Liver (tissue), 9 donors: ENCODE measurements around the gene COA8. TPM values are rescaled to one million over a fixed set of nuclear protein-coding genes. Genes with fewer than 3 reads are reported as not detected.

Source experiments
- DNase-seq: peaks from one replicate; pipeline ENCODE4 v3.0.0-alpha.2; 2017; ENCODE audit warnings: low spot score
- H3K27ac ChIP-seq, 2 donors: one replicate each; pipeline ENCODE4 v1.7.0; 2013; ENCODE audit warnings: inconsistent platforms in 2 of 2, low read length in 2 of 2, control low read depth in 1 of 2, low read depth in 1 of 2, mild to moderate bottlenecking in 1 of 2
- H3K27me3 ChIP-seq, 4 donors: one replicate each; pipeline versions ENCODE4 v1.6.1 to v1.7.0; 2013; ENCODE audit warnings: low read length in 3 of 4, inconsistent platforms in 1 of 4, mild to moderate bottlenecking in 1 of 4, moderate library complexity in 1 of 4; ENCODE audit not compliant: control insufficient read depth in 4 of 4, insufficient read depth in 4 of 4
- H3K36me3 ChIP-seq, 4 donors: one replicate each; pipeline versions ENCODE4 v1.6.1 to v1.7.0; 2013; ENCODE audit warnings: low read length in 3 of 4, mild to moderate bottlenecking in 3 of 4, low read depth in 1 of 4, moderate library complexity in 1 of 4; ENCODE audit not compliant: control insufficient read depth in 4 of 4, insufficient read depth in 3 of 4
- H3K4me1 ChIP-seq, 4 donors: one replicate each; pipeline versions ENCODE4 v1.6.1 to v1.7.0; 2013; ENCODE audit warnings: low read length in 3 of 4, mild to moderate bottlenecking in 3 of 4, moderate library complexity in 1 of 4; ENCODE audit not compliant: control insufficient read depth in 4 of 4, insufficient read depth in 4 of 4
- H3K4me3 ChIP-seq, 3 donors: one replicate each; pipeline versions ENCODE4 v1.6.1 to v1.7.0; 2013; ENCODE audit warnings: low read length in 3 of 3, control low read depth in 1 of 3, low read depth in 1 of 3, mild to moderate bottlenecking in 1 of 3
- H3K9ac ChIP-seq, 2 donors: one replicate each; pipeline ENCODE4 v1.7.0; 2013; ENCODE audit warnings: low read length in 2 of 2, mild to moderate bottlenecking in 2 of 2, moderate library complexity in 2 of 2, control low read depth in 1 of 2, low read depth in 1 of 2
- H3K9me3 ChIP-seq, 4 donors: one replicate each; pipeline versions ENCODE4 v1.6.1 to v1.7.0; 2013; ENCODE audit warnings: low read length in 3 of 4; ENCODE audit not compliant: control insufficient read depth in 4 of 4
- EGR1 ChIP-seq, 2 donors: IDR thresholded peaks; 2 replicates each; pipeline ENCODE4 v1.6.1; 2016 to 2018; ENCODE audit warnings: antibody characterized with exemption in 2 of 2, low read depth in 2 of 2
- GABPA ChIP-seq, 2 donors: IDR thresholded peaks in 1 of 2; conservative IDR thresholded peaks in 1 of 2; 2 replicates each; pipeline ENCODE4 v1.6.1; 2016; ENCODE audit warnings: antibody characterized with exemption in 2 of 2, mild to moderate bottlenecking in 1 of 2, moderate library complexity in 1 of 2
- HNF4G ChIP-seq: IDR thresholded peaks from 2 replicates; pipeline ENCODE4 v1.6.1; 2016; ENCODE audit warnings: antibody characterized with exemption
- JUND ChIP-seq, 2 donors: IDR thresholded peaks; 2 replicates each; pipeline ENCODE4 v1.6.1; 2016; ENCODE audit warnings: antibody characterized with exemption in 2 of 2
- NR2F2 ChIP-seq: IDR thresholded peaks from 2 replicates; pipeline ENCODE4 v1.6.1; 2016; ENCODE audit warnings: antibody characterized with exemption
- RAD21 ChIP-seq, 2 donors: IDR thresholded peaks; 2 replicates each; pipeline ENCODE4 v1.6.1; 2016; ENCODE audit warnings: antibody characterized with exemption in 2 of 2, mild to moderate bottlenecking in 2 of 2
- SP1 ChIP-seq: IDR thresholded peaks from 2 replicates; pipeline ENCODE4 v1.6.1; 2018; ENCODE audit warnings: antibody characterized with exemption, mild to moderate bottlenecking
- TAF1 ChIP-seq: conservative IDR thresholded peaks from 2 replicates; pipeline ENCODE4 v1.6.1; 2016; ENCODE audit warnings: antibody characterized with exemption, mild to moderate bottlenecking
- YY1 ChIP-seq: IDR thresholded peaks from 2 replicates; pipeline ENCODE4 v1.6.1; 2016; ENCODE audit warnings: antibody characterized with exemption, mild to moderate bottlenecking
- WGBS: extraction: QIAGEN DNeasy Blood & Tissue Kit; methylation state at CpG from one replicate; pipeline ENCODE4 v1.1.7; 2013; 5-methylcytosine and 5-hydroxymethylcytosine counted together
- polyA plus RNA-seq, 2 donors: library from polyadenylated mRNA; stranded (reverse) in 1 of 2; unstranded in 1 of 2; fragments of 200-250 nt in 1 of 2; fragments of >200 nt in 1 of 2; fragmentation: Nextera tagmentation in 1 of 2; extraction: Ambion mirVana in 1 of 2; gene quantifications; one replicate each; pipeline versions ENCODE4 v1.2.1 to v1.2.3, GENCODE V29; 2013 to 2015
- total RNA-seq, 2 donors: library from RNA; depleted of rRNA; stranded (reverse); fragments of >200 nt; gene quantifications; one replicate each; pipeline ENCODE4 v1.2.3, GENCODE V29; 2014
- TF ChIP-seq, protein P1 (sequence below): fragments of 150-350 bp; IDR thresholded peaks from 2 replicates; pipeline ENCODE4 v1.5.1; 2017; ENCODE audit warnings: improper control_type of control experiment, low read depth, low read length; ENCODE audit not compliant: missing input control
- TF ChIP-seq, protein P2 (sequence below): IDR thresholded peaks from 2 replicates; pipeline ENCODE4 v1.6.1; 2016; ENCODE audit warnings: antibody characterized with exemption
- TF ChIP-seq, protein P3 (sequence below): IDR thresholded peaks from 2 replicates; pipeline ENCODE4 v1.6.1; 2016; ENCODE audit warnings: antibody characterized with exemption, mild to moderate bottlenecking
- TF ChIP-seq, protein P4 (sequence below): IDR thresholded peaks from 2 replicates; pipeline ENCODE4 v1.6.1; 2016; ENCODE audit warnings: antibody characterized with exemption
- donor health status: healthy.
- donor health status: healthy.
- donor health status: healthy.
- donor health status: healthy.
- donor health status: healthy.

COA8 gene
- total and polyA plus RNA-seq, 4 donors: 8.3 to 35.5 (median 17.0) TPM

DNA sequence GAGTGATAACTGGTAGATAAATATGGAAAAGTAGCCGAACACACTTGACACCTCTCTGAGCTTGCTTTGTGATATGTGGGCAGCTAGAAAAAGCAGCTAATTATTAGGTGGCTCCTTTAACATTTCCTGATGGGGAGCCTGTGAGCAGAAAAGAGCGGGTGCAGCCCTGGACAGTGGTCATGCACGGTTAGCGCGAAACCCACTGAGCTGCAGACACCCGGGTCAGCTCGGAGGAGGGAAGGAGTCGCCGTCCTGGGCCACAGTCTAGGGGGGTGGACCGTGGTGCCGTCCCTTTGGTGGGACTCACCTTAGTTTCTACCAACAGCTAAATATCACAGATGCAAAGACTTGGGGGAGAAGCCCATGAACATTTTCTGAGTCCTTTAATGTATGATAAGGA, 6.6 kb downstream of the COA8 start:
- 90% methylated on average over 11 of the region's 11 CpGs for WGBS
- peaks cover 0 to 6% (median 1%) of the 10 kb centered on the region in 4 donors for H3K4me1 ChIP-seq
- peaks cover 0 to 7% (median 1%) of the 10 kb centered on the region in 4 donors for H3K36me3 ChIP-seq

DNA sequence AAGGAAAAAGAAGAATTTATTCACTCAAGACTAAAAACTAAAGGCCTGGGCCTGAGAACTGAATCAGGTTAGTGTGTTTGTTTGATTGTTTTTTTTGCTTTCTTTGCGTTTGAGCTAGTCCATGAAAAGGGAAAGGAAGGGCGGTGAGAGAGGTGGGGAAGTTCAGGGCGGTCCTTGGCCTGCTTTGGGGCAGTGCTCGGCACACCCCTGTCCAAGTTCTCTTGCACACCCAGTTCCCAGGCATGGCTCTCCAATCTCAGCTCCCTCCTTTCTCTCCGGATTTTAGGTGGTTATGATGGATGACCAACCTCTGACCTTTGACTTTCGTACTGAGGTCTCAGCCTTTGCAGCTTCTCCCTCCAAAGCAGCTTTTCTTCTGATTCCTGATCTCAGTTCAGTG, 11.3 kb downstream of the COA8 start:
- H3K36me3 ChIP-seq: peaks cover 2 to 10% (median 4%) of the 10 kb centered on the region in 4 donors
- H3K9me3 ChIP-seq: no peaks in the 10 kb centered on the region
- H3K27me3 ChIP-seq: no peaks in the 10 kb centered on the region
- no peak for DNase-seq
- WGBS: 72% methylated on average over 6 of the region's 6 CpGs
- H3K4me1 ChIP-seq: peaks cover 2 to 16% (median 13%) of the 10 kb centered on the region in 4 donors
- TF ChIP-seq GABPA (IDR thresholded peaks at IDR 0.05 in 1 of 2, conservative IDR thresholded peaks at IDR 0.05 in 1 of 2) (no peak), NR2F2 (no peak), EGR1 (IDR thresholded peaks at IDR 0.05; ENCODE audit: low read depth in 2 of 2) (no peak)
- TF ChIP-seq, protein P1, sequence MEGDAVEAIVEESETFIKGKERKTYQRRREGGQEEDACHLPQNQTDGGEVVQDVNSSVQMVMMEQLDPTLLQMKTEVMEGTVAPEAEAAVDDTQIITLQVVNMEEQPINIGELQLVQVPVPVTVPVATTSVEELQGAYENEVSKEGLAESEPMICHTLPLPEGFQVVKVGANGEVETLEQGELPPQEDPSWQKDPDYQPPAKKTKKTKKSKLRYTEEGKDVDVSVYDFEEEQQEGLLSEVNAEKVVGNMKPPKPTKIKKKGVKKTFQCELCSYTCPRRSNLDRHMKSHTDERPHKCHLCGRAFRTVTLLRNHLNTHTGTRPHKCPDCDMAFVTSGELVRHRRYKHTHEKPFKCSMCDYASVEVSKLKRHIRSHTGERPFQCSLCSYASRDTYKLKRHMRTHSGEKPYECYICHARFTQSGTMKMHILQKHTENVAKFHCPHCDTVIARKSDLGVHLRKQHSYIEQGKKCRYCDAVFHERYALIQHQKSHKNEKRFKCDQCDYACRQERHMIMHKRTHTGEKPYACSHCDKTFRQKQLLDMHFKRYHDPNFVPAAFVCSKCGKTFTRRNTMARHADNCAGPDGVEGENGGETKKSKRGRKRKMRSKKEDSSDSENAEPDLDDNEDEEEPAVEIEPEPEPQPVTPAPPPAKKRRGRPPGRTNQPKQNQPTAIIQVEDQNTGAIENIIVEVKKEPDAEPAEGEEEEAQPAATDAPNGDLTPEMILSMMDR: no peak
- no peak overlapping the region for H3K27ac ChIP-seq
- H3K9ac ChIP-seq: no peak overlapping the region
- no peak overlapping the region for H3K4me3 ChIP-seq

More for the DNA sequence above, 6.6 kb downstream of the COA8 start:
- Histone ChIP-seq H3K9me3 (no peaks in the 10 kb centered on the region), H3K27me3 (no peaks in the 10 kb centered on the region), H3K9ac (no peak overlapping the region), H3K27ac (no peak overlapping the region), H3K4me3 (no peak overlapping the region)
- TF ChIP-seq NR2F2 (no peak), YY1 (no peak)
- DNase-seq: no peak

DNA sequence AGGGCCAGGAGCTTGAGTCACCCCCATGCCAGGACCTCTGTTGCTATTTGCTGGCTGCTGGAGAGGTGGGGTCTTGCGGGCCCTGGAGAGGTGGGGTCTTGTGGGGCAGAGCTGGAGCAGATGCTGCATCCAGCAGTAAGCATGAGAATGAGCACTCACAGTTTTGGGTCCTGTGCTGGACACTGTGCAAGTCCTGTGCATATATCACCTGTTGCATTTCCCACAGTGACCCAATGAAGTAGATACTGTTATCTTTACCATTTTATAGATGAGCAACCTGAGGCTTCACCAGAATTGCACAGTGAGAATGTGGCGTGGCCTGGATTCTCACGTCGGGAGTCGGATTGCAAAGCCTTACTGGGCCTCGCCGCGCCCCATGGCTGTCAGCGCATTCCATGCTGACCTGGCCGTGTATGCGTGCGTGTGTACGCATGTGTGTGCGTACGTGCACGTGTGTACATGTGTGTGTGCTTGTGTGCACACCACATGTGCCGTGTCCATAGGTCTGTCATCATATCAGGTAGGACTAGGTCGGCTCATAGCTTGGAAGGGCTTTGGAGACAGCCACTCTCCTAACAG, 12.0 kb downstream of the COA8 start:
- no peak for DNase-seq
- H3K4me3 ChIP-seq: no peak overlapping the region
- H3K9ac ChIP-seq: no peak overlapping the region
- H3K4me1 ChIP-seq: peaks cover 2 to 16% (median 13%) of the 10 kb centered on the region in 4 donors
- WGBS: 96% methylated on average over 18 of the region's 18 CpGs
- no peaks in the 10 kb centered on the region for H3K27me3 ChIP-seq
- H3K27ac ChIP-seq: no peak overlapping the region
- TF ChIP-seq JUND (IDR thresholded peaks at IDR 0.05) (no peak), GABPA (IDR thresholded peaks at IDR 0.05 in 1 of 2, conservative IDR thresholded peaks at IDR 0.05 in 1 of 2) (no peak), HNF4G (no peak), TAF1 (no peak), EGR1 (IDR thresholded peaks at IDR 0.05; ENCODE audit: low read depth in 2 of 2) (no peak), SP1 (no peak), RAD21 (IDR thresholded peaks at IDR 0.05) (no peak)
- TF ChIP-seq, protein P1: no peak
- TF ChIP-seq, protein P2, sequence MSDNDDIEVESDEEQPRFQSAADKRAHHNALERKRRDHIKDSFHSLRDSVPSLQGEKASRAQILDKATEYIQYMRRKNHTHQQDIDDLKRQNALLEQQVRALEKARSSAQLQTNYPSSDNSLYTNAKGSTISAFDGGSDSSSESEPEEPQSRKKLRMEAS: no peak
- TF ChIP-seq, protein P3, sequence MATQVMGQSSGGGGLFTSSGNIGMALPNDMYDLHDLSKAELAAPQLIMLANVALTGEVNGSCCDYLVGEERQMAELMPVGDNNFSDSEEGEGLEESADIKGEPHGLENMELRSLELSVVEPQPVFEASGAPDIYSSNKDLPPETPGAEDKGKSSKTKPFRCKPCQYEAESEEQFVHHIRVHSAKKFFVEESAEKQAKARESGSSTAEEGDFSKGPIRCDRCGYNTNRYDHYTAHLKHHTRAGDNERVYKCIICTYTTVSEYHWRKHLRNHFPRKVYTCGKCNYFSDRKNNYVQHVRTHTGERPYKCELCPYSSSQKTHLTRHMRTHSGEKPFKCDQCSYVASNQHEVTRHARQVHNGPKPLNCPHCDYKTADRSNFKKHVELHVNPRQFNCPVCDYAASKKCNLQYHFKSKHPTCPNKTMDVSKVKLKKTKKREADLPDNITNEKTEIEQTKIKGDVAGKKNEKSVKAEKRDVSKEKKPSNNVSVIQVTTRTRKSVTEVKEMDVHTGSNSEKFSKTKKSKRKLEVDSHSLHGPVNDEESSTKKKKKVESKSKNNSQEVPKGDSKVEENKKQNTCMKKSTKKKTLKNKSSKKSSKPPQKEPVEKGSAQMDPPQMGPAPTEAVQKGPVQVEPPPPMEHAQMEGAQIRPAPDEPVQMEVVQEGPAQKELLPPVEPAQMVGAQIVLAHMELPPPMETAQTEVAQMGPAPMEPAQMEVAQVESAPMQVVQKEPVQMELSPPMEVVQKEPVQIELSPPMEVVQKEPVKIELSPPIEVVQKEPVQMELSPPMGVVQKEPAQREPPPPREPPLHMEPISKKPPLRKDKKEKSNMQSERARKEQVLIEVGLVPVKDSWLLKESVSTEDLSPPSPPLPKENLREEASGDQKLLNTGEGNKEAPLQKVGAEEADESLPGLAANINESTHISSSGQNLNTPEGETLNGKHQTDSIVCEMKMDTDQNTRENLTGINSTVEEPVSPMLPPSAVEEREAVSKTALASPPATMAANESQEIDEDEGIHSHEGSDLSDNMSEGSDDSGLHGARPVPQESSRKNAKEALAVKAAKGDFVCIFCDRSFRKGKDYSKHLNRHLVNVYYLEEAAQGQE: no peak
- TF ChIP-seq, protein P4, sequence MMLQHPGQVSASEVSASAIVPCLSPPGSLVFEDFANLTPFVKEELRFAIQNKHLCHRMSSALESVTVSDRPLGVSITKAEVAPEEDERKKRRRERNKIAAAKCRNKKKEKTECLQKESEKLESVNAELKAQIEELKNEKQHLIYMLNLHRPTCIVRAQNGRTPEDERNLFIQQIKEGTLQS: no peak
- peaks cover 2 to 10% (median 4%) of the 10 kb centered on the region in 4 donors for H3K36me3 ChIP-seq
- no peaks in the 10 kb centered on the region for H3K9me3 ChIP-seq
